Breast epithelium (tissue), 3 donors: Measurements from ENCODE around the gene PSMB8.
"Not testable (repeated sequence)": the region's sequence is repeated elsewhere in the genome, so short reads cannot be mapped to it uniquely, and the experiment has no call there.

ENCODE experiments used
- CTCF ChIP-seq, 3 donors: fragments of 450-650 bp; IDR thresholded peaks; one replicate each; pipeline ENCODE4 v1.5.1; 2016 to 2017; ENCODE audit warnings: antibody characterized with exemption in 3 of 3, mild to moderate bottlenecking in 3 of 3, moderate library complexity in 3 of 3
- POLR2A ChIP-seq: fragments of 450-650 bp; IDR thresholded peaks from one replicate; pipeline ENCODE4 v1.6.1; 2016; ENCODE audit warnings: antibody characterized with exemption, mild to moderate bottlenecking, moderate library complexity

- not testable (repeated sequence) for TF ChIP-seq CTCF (IDR thresholded peaks at IDR 0.05); POLR2A
Measured at GRCh38 chr6:32880962-32881361, 37.1 kb upstream of the PSMB8 start.
